ENCODE measurements around the gene RUNDC3A. TPM values are rescaled to one million over a fixed set of nuclear protein-coding genes. Genes with fewer than 3 reads are reported as not detected.
"Not testable (repeated sequence)": the region's sequence is repeated elsewhere in the genome, so short reads cannot be mapped to it uniquely, and the experiment has no call there.

The RUNDC3A gene
- total RNA-seq, 1 experiment from 2014 or later = 3.6 TPM

GRCh38 chr17:44335968-44336367, 27.6 kb downstream of the RUNDC3A start:
- DNase-seq (ENCODE audit: low read depth, low spot score) (no peak), ATAC-seq (no peak)
- intact Hi-C loops (cut with micrococcal nuclease; ENCODE audit: unreplicated experiment) (no loop called here), in situ Hi-C loops (cut with HindIII; ENCODE audit: low pct_unique_long_range_greater_than_20kb, low sequenced_read_pairs) (no loop called here)
- Histone ChIP-seq H3K36me3 (ENCODE audit: control insufficient read depth, insufficient read depth, low read length) (no peaks in the 10 kb centered on the region), H3K4me1 (ENCODE audit: control insufficient read depth, insufficient read depth, low read length) (no peaks in the 10 kb centered on the region), H3K4me3 (ENCODE audit: low read depth in 2 of 2, low read length in 2 of 2) (no peak overlapping the region), H3K27me3 (ENCODE audit: control insufficient read depth, insufficient read depth, low read length) (no peaks in the 10 kb centered on the region), H3K27ac (ENCODE audit: low read length) (no peak overlapping the region), H3K9me3 (ENCODE audit: control insufficient read depth, insufficient read depth, low read depth, low read length) (no peaks in the 10 kb centered on the region)
- no peak for TF ChIP-seq POLR2AphosphoS5 (IDR thresholded peaks at IDR 0.05; ENCODE audit: low read depth, low read length)
- no peak for TF ChIP-seq REST (IDR thresholded peaks at IDR 0.05; ENCODE audit: insufficient read depth in 1 of 2, low read depth in 2 of 2, low read length in 1 of 2)
- TF ChIP-seq SIN3A (IDR thresholded peaks at IDR 0.05; ENCODE audit: borderline replicate concordance, insufficient read depth, low read depth, low read length) = no peak
- no peak for TF ChIP-seq TCF7L2 (IDR thresholded peaks at IDR 0.05; ENCODE audit: low read depth, low read length)
- no peak for TF ChIP-seq CTCF (IDR thresholded peaks at IDR 0.05)
- CTCF ChIA-PET = no interaction called here
- POLR2A ChIA-PET = interaction anchor here (0.6 kb wide), 1 partner anchor 11 kb away, joined by 6 read pairs; no protein-coding TSS in a partner anchor
- BruUV-seq (replicated peaks) = no TSS peak

GRCh38 chr17:44338702-44339101, 30.3 kb downstream of the RUNDC3A start:
- Histone ChIP-seq H3K9me3 (ENCODE audit: control insufficient read depth, insufficient read depth, low read depth, low read length) (no peaks in the 10 kb centered on the region), H3K27ac (ENCODE audit: low read length) (no peak overlapping the region), H3K4me1 (ENCODE audit: control insufficient read depth, insufficient read depth, low read length) (no peaks in the 10 kb centered on the region), H3K27me3 (ENCODE audit: control insufficient read depth, insufficient read depth, low read length) (no peaks in the 10 kb centered on the region), H3K4me3 (ENCODE audit: low read depth in 2 of 2, low read length in 2 of 2) (no peak overlapping the region), H3K36me3 (ENCODE audit: control insufficient read depth, insufficient read depth, low read length) (no peaks in the 10 kb centered on the region)
- CTCF ChIA-PET = no interaction called here
- ATAC-seq = peak; percentile 64; the same call in 1 of the 2 replicates
- intact Hi-C loops (cut with micrococcal nuclease; ENCODE audit: unreplicated experiment) (no loop called here), in situ Hi-C loops (cut with HindIII; ENCODE audit: low pct_unique_long_range_greater_than_20kb, low sequenced_read_pairs) (no loop called here)
- TF ChIP-seq CTCF (IDR thresholded peaks at IDR 0.05) = no peak
- TF ChIP-seq SIN3A (IDR thresholded peaks at IDR 0.05; ENCODE audit: borderline replicate concordance, insufficient read depth, low read depth, low read length) = no peak
- no peak for TF ChIP-seq REST (IDR thresholded peaks at IDR 0.05; ENCODE audit: insufficient read depth in 1 of 2, low read depth in 2 of 2, low read length in 1 of 2)
- TF ChIP-seq POLR2AphosphoS5 (IDR thresholded peaks at IDR 0.05; ENCODE audit: low read depth, low read length) = no peak
- TF ChIP-seq TCF7L2 (IDR thresholded peaks at IDR 0.05; ENCODE audit: low read depth, low read length) = no peak
- no peak for DNase-seq (ENCODE audit: low read depth, low spot score)
- POLR2A ChIA-PET = no interaction called here
- no TSS peak for BruUV-seq (replicated peaks)

- in situ Hi-C loops (cut with HindIII; ENCODE audit: low pct_unique_long_range_greater_than_20kb, low sequenced_read_pairs); H3K4me1 ChIP-seq (ENCODE audit: control insufficient read depth, insufficient read depth, low read length); BruUV-seq (replicated peaks); H3K4me3 ChIP-seq (ENCODE audit: low read depth in 2 of 2, low read length in 2 of 2); POLR2A ChIA-PET; H3K36me3 ChIP-seq (ENCODE audit: control insufficient read depth, insufficient read depth, low read length); CTCF ChIA-PET; H3K27me3 ChIP-seq (ENCODE audit: control insufficient read depth, insufficient read depth, low read length); DNase-seq (ENCODE audit: low read depth, low spot score); ATAC-seq; H3K27ac ChIP-seq (ENCODE audit: low read length); intact Hi-C loops (cut with micrococcal nuclease; ENCODE audit: unreplicated experiment); H3K9me3 ChIP-seq (ENCODE audit: control insufficient read depth, insufficient read depth, low read depth, low read length): not testable (repeated sequence)
Measured at GRCh38 chr17:44340553-44340952, 32.2 kb downstream of the RUNDC3A start.

Measured in Panc1 (cell line).